Activated B cell treated with CpG ODN at 0.5 μM for 24 hours (primary cell): ENCODE results near the gene ATXN3L. TPM values are rescaled to one million over a fixed set of nuclear protein-coding genes. Genes with fewer than 3 reads are reported as not detected.

Source experiments
- ATAC-seq: fragments of 200-7000 bp; cut with Tn5 transposase; one replicate; pipeline ENCODE4 v1.10.0; 2021; ENCODE audit warnings: low read depth, mild to moderate bottlenecking, moderate library complexity
- CTCF ChIA-PET: fragments of 350-600 bp; sonication (Branson Sonifier 250); formaldehyde crosslinking; loops from one replicate; lab custom pipeline; 2021; ENCODE audit warnings: antibody characterized with exemption; lab: Charles Lee
- POLR2A ChIA-PET: fragments of 350-600 bp; sonication (Branson Sonifier 250); formaldehyde crosslinking; loops from one replicate; lab custom pipeline; 2021; ENCODE audit warnings: antibody characterized with exemption; lab: Charles Lee
- DNase-seq: peaks from one replicate; pipeline ENCODE4 v3.0.0; 2022
- H3K27ac Mint-ChIP-seq: one replicate; pipeline ENCODE4 v1.8.0; 2020; ENCODE audit warnings: mixed read lengths
- H3K27me3 Mint-ChIP-seq: one replicate; pipeline ENCODE4 v1.8.0; 2021; ENCODE audit warnings: mixed read lengths
- H3K36me3 Mint-ChIP-seq: one replicate; pipeline ENCODE4 v1.8.0; 2021; ENCODE audit warnings: low read depth, mixed read lengths
- H3K4me1 Mint-ChIP-seq: one replicate; pipeline ENCODE4 v1.8.0; 2021; ENCODE audit warnings: mixed read lengths
- H3K4me3 Mint-ChIP-seq: one replicate; pipeline ENCODE4 v1.8.0; 2020; ENCODE audit warnings: mild to moderate bottlenecking, mixed read lengths
- H3K9me3 Mint-ChIP-seq: one replicate; pipeline ENCODE4 v1.8.0; 2020; ENCODE audit warnings: mixed read lengths
- CTCF ChIP-seq: fragments of 200-600 bp; IDR thresholded peaks from one replicate; pipeline ENCODE4 v1.8.0; 2022; ENCODE audit warnings: antibody characterized with exemption, mild to moderate bottlenecking
- intact Hi-C: fragments of 100-400 bp; cut with micrococcal nuclease; formaldehyde crosslinking; loops from one replicate; pipeline ENCODE4 v1.15.1; 2024
- total RNA-seq: library from RNA; stranded (reverse); gene quantifications from 2 replicates; pipeline ENCODE4 v1.2.3, GENCODE V29; 2022

The ATXN3L gene
- total RNA-seq, 1 donor from 2014 or later, result not detected

GRCh38 chrX:13334491-13334890, 14.6 kb upstream of the ATXN3L start:
- no peak for TF ChIP-seq CTCF
- ChIA-PET POLR2A (no interaction called here), CTCF (no interaction called here)
- Mint-ChIP-seq H3K4me3 (no peak overlapping the region), H3K36me3 (no peaks in the 10 kb centered on the region), H3K27ac (no peak overlapping the region), H3K9me3 (no peaks in the 10 kb centered on the region), H3K27me3 (no peaks in the 10 kb centered on the region), H3K4me1 (peaks cover 2% of the 10 kb centered on the region)
- intact Hi-C loops, result no loop called here
- no peak for ATAC-seq
- no peak for DNase-seq

- DNase-seq, result no peak
- ChIA-PET POLR2A (no interaction called here), CTCF (no interaction called here)
- H3K27ac Mint-ChIP-seq, result no peak overlapping the region
- no peak for ATAC-seq
- no peaks in the 10 kb centered on the region for H3K36me3 Mint-ChIP-seq
- H3K4me1 Mint-ChIP-seq, result peaks cover 9% of the 10 kb centered on the region
- no peak for TF ChIP-seq CTCF
- intact Hi-C loops, result no loop called here
- no peaks in the 10 kb centered on the region for H3K27me3 Mint-ChIP-seq
- H3K9me3 Mint-ChIP-seq, result no peaks in the 10 kb centered on the region
- no peak overlapping the region for H3K4me3 Mint-ChIP-seq
These were observed 10.6 kb upstream of the ATXN3L start for GRCh38 chrX:13330446-13330845.

GRCh38 chrX:13327666-13328065, 7.8 kb upstream of the ATXN3L start:
- no peak overlapping the region for H3K4me3 Mint-ChIP-seq
- POLR2A ChIA-PET, result no interaction called here
- TF ChIP-seq CTCF, result no peak
- DNase-seq (no peak), ATAC-seq (no peak)
- CTCF ChIA-PET, result interaction anchor here (0.6 kb wide), 1 partner anchor 19 kb away, joined by 3 read pairs; no protein-coding TSS in a partner anchor
- H3K36me3 Mint-ChIP-seq, result no peaks in the 10 kb centered on the region
- peaks cover 9% of the 10 kb centered on the region for H3K4me1 Mint-ChIP-seq
- intact Hi-C loops, result no loop called here
- no peaks in the 10 kb centered on the region for H3K9me3 Mint-ChIP-seq
- H3K27ac Mint-ChIP-seq, result no peak overlapping the region
- no peaks in the 10 kb centered on the region for H3K27me3 Mint-ChIP-seq

GRCh38 chrX:13323241-13323640, 3.4 kb upstream of the ATXN3L start:
- POLR2A ChIA-PET, result no interaction called here
- Mint-ChIP-seq H3K4me1 (no peaks in the 10 kb centered on the region), H3K4me3 (no peak overlapping the region), H3K27me3 (no peaks in the 10 kb centered on the region), H3K27ac (no peak overlapping the region), H3K36me3 (no peaks in the 10 kb centered on the region), H3K9me3 (no peaks in the 10 kb centered on the region)
- DNase-seq (no peak), ATAC-seq (no peak)
- intact Hi-C loops, result no loop called here
- TF ChIP-seq CTCF, result no peak
- CTCF ChIA-PET, result no interaction called here

- H3K9me3 Mint-ChIP-seq, result no peaks in the 10 kb centered on the region
These were observed 2.5 kb downstream of the ATXN3L start for GRCh38 chrX:13317366-13317765.

More at GRCh38 chrX:13317366-13317765, 2.5 kb downstream of the ATXN3L start:
- Mint-ChIP-seq H3K36me3 (no peaks in the 10 kb centered on the region), H3K27ac (no peak overlapping the region), H3K27me3 (no peaks in the 10 kb centered on the region), H3K4me3 (no peak overlapping the region), H3K4me1 (peaks cover 1% of the 10 kb centered on the region)
- intact Hi-C loops, result no loop called here
- ChIA-PET POLR2A (no interaction called here), CTCF (no interaction called here)
- no peak for ATAC-seq
- DNase-seq, result no peak
- no peak for TF ChIP-seq CTCF
